AG10803 (cell line): ENCODE measurements around the gene ESD.

ENCODE experiments used
- DNase-seq: peaks from one replicate; pipeline ENCODE4 v3.0.0; 2010; ENCODE audit warnings: low read depth
- H3K4me3 ChIP-seq: 2 replicates; pipeline ENCODE4 v1.5.1; 2011; ENCODE audit warnings: mild to moderate bottlenecking, low read length, control low read depth
- TF ChIP-seq, protein P1 (sequence below): conservative IDR thresholded peaks from 2 replicates; pipeline ENCODE4 v1.5.1; 2011; ENCODE audit warnings: mild to moderate bottlenecking, low read length, control low read depth, inconsistent platforms

The ESD gene

DNA sequence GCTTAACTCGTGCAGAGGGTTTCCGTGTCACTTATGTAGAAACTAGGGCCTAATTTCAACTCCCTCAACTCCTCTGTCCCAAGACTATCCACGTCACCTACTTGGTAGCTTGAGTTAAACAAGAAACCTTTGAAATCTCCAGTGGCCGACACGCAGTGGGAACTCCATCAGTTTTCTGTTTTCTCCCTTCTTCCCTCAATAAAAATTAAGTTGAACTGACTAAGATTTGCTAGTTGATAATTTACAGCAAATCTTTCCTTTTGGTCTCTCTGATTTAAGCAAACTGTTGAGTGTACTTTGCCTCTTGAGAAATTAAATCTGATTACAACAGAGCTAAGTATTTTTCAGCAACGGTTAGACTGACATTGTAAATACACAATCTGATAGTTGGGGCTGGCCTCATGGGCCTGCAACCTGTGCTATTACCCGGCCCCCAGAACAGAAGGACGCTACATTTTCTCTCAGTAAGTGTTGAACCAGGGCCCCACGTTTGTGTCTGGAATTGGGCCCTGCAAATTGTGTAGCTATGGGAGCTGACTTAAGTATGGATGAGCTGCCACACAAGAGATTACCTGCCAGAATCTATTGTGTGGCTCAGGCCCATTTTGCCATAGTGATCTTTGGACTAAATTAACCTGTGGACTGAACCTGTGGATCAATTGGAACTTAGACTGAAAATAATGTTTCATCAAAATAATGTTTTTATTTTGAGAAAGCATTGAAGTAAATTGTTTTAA, 708 bp upstream of the ESD start:
- peak overlapping the region; percentile 94 for H3K4me3 ChIP-seq
- TF ChIP-seq, protein P1, sequence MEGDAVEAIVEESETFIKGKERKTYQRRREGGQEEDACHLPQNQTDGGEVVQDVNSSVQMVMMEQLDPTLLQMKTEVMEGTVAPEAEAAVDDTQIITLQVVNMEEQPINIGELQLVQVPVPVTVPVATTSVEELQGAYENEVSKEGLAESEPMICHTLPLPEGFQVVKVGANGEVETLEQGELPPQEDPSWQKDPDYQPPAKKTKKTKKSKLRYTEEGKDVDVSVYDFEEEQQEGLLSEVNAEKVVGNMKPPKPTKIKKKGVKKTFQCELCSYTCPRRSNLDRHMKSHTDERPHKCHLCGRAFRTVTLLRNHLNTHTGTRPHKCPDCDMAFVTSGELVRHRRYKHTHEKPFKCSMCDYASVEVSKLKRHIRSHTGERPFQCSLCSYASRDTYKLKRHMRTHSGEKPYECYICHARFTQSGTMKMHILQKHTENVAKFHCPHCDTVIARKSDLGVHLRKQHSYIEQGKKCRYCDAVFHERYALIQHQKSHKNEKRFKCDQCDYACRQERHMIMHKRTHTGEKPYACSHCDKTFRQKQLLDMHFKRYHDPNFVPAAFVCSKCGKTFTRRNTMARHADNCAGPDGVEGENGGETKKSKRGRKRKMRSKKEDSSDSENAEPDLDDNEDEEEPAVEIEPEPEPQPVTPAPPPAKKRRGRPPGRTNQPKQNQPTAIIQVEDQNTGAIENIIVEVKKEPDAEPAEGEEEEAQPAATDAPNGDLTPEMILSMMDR = no peak
- no peak for DNase-seq

DNA sequence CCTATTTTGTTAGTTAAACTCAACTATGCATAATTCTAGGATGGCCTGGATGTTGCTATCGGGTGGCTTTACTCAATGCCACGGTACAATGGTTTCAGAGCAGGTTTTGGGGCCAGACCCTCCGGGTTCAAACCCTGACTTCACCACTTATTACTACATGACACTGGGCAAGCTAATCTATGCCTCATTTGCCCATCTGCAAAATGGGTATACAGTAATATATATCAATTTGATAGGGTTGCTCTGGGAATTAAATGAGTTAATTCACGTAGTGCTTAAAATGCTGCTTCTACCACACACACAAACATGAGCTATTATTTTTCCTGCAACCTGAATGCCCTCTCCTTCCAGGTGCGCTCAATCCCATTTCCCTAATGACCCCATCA, 839 bp downstream of the ESD start:
- TF ChIP-seq, protein P1 = no peak
- peak overlapping the region; percentile 94 for H3K4me3 ChIP-seq
- no peak for DNase-seq

DNA sequence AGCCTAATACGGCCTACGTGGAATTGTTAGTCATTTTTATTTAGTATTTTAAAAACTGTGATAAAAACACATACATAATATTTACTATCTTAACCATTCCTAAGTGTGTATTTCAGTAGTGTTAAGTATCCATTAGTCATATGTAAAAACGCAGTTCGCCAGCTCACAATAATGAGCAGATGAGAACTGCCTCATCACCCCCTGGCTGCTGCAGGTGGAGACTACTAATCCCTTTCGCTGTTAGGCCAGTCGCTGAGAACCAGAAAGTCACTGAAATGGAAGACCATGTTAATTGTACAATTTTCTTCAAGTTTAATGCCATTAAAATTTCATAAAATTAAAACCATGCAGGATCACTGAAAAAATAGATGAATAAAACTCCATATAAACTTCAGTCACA, 1.6 kb downstream of the ESD start:
- DNase-seq = no peak
- no peak overlapping the region for H3K4me3 ChIP-seq
- TF ChIP-seq, protein P1 = no peak

DNA sequence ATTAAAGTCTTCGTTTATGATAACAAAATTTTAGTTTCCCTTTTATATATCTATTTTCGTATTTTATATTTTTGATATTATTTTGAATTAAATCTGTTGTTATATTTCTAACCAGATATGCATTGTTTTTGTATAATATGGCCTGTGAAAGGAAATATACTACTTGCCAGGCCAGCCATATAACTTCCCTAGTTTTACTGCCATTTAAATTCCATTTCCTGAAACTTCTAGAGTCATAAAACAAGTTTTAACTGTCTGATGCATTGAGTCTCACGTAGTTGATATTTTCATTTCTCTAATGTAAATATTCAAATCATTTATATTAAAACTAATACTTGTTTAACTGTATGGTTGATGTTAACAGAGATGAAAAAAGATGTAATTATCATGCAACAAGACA, 13.5 kb downstream of the ESD start:
- no peak overlapping the region for H3K4me3 ChIP-seq
- DNase-seq = no peak
- TF ChIP-seq, protein P1 = no peak

DNA sequence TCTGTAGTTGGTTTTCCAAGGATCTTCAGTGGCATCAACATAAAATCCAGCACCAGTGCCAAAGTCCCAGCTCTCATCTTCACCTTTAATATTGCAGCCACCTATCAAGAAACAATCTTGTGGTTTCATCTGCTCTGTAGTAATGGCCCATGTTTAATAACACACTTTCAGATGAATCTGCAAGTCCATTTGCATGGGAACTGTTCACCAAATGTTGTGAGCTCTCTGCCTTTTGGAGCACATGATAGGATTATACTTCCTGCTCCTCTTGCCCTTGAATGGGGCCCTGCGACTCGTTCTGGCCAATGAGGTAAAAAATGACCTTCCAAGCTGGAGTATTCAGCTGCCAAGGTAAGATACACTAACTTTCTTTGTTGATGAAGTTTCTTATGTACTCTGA, 14.3 kb downstream of the ESD start:
- TF ChIP-seq, protein P1 = no peak
- H3K4me3 ChIP-seq = no peak overlapping the region
- DNase-seq = no peak

DNA sequence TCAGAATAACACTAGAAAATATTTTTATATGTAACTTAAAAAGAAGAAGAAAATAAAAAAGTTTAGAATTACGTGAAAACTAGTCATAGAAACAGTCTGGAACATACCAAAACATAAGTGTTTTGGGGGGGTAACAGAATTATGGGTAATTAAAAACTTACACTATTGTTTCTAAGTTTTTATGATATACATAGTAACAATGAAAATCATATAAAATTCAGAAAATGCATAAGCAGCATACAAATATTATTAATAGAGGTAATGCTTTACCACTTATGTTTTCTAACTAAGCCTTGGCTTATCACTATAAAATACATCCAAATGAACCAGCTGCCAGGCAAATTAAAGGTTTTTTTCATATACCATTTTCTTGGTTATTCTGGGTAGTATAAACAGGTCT, 14.9 kb downstream of the ESD start:
- TF ChIP-seq, protein P1 = no peak
- H3K4me3 ChIP-seq = no peak overlapping the region
- DNase-seq = no peak

DNA sequence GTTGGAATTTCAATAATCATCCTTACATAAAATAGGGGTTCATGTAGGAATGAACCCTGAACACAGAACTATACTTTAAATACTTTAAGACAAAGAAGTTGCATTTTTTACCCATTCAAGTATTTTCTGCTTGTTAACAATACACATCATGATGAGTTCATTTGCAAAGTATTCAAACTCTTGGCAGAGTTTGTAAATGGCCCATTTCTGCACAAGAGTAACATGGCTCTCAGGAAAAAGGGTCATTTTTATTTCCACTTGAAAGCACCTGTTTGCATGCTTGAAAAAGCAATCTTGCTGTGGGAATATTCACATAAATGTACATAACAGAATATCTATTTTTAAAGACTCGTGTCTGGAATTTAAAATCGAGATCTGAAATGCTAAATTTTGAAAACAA, 18.1 kb downstream of the ESD start:
- no peak overlapping the region for H3K4me3 ChIP-seq
- TF ChIP-seq, protein P1 = no peak
- peak; percentile 64 for DNase-seq
